HL-60 (cell line): ENCODE measurements around the gene CDC6.

Experiments used
- DNase-seq, 2 experiments: peaks; one replicate each; pipeline ENCODE4 v3.0.0-alpha.2; 2010 to 2020; ENCODE audit warnings: low read depth in 1 of 2, low spot score in 1 of 2
- H3K27ac ChIP-seq: fragments of 250-450 bp; sonication (Bioruptor Pico); replicated peaks from 2 replicates; pipeline ENCODE4 v1.5.1; 2020; ENCODE audit warnings: mild to moderate bottlenecking, moderate library complexity
- H3K27me3 ChIP-seq: fragments of 250-450 bp; sonication (Bioruptor Pico); 2 replicates; pipeline ENCODE4 v1.5.1; 2021; ENCODE audit warnings: mild to moderate bottlenecking, moderate library complexity; ENCODE audit not compliant: insufficient read depth, poor library complexity, severe bottlenecking
- H3K4me3 ChIP-seq: replicated peaks from 2 replicates; pipeline ENCODE4 v1.5.1; 2011; ENCODE audit warnings: mild to moderate bottlenecking, control low read depth, low read length; ENCODE audit not compliant: insufficient read depth
- CTCF ChIP-seq: IDR thresholded peaks from one replicate; pipeline ENCODE4 v1.5.1; 2011; ENCODE audit warnings: low read length, control low read depth, inconsistent platforms; ENCODE audit not compliant: insufficient read depth
- GABPA ChIP-seq: IDR thresholded peaks from 2 replicates; pipeline ENCODE4 v1.6.1; 2012; ENCODE audit warnings: low read depth
- POLR2AphosphoS5 ChIP-seq: IDR thresholded peaks from 2 replicates; pipeline ENCODE4 v1.6.1; 2012; ENCODE audit warnings: low read depth
- SPI1 ChIP-seq: IDR thresholded peaks from 2 replicates; pipeline ENCODE4 v1.6.1; 2012; ENCODE audit warnings: low read depth, mild to moderate bottlenecking, borderline replicate concordance
- TF ChIP-seq, protein P1 (sequence below): IDR thresholded peaks from 2 replicates; pipeline ENCODE4 v1.6.1; 2012; ENCODE audit warnings: low read depth; ENCODE audit not compliant: insufficient replicate concordance

Gene CDC6

GRCh38 chr17:40248507-40248906, 39.2 kb upstream of the CDC6 start:
- Histone ChIP-seq H3K27ac (no peak overlapping the region), H3K4me3 (no peak overlapping the region), H3K27me3 (no peaks in the 10 kb centered on the region)
- TF ChIP-seq POLR2AphosphoS5 (no peak), SPI1 (no peak), GABPA (no peak), CTCF (no peak)
- TF ChIP-seq, protein P1, sequence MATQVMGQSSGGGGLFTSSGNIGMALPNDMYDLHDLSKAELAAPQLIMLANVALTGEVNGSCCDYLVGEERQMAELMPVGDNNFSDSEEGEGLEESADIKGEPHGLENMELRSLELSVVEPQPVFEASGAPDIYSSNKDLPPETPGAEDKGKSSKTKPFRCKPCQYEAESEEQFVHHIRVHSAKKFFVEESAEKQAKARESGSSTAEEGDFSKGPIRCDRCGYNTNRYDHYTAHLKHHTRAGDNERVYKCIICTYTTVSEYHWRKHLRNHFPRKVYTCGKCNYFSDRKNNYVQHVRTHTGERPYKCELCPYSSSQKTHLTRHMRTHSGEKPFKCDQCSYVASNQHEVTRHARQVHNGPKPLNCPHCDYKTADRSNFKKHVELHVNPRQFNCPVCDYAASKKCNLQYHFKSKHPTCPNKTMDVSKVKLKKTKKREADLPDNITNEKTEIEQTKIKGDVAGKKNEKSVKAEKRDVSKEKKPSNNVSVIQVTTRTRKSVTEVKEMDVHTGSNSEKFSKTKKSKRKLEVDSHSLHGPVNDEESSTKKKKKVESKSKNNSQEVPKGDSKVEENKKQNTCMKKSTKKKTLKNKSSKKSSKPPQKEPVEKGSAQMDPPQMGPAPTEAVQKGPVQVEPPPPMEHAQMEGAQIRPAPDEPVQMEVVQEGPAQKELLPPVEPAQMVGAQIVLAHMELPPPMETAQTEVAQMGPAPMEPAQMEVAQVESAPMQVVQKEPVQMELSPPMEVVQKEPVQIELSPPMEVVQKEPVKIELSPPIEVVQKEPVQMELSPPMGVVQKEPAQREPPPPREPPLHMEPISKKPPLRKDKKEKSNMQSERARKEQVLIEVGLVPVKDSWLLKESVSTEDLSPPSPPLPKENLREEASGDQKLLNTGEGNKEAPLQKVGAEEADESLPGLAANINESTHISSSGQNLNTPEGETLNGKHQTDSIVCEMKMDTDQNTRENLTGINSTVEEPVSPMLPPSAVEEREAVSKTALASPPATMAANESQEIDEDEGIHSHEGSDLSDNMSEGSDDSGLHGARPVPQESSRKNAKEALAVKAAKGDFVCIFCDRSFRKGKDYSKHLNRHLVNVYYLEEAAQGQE = no peak
- no peak for DNase-seq

GRCh38 chr17:40251576-40251975, 36.1 kb upstream of the CDC6 start:
- Histone ChIP-seq H3K27ac (no peak overlapping the region), H3K27me3 (no peaks in the 10 kb centered on the region), H3K4me3 (no peak overlapping the region)
- TF ChIP-seq SPI1 (no peak), GABPA (no peak)
- DNase-seq = no peak

GRCh38 chr17:40253565-40253964, 34.1 kb upstream of the CDC6 start:
- TF ChIP-seq CTCF (no peak), POLR2AphosphoS5 (no peak), SPI1 (no peak), GABPA (no peak)
- TF ChIP-seq, protein P1 = no peak
- Histone ChIP-seq H3K27ac (no peak overlapping the region), H3K27me3 (no peaks in the 10 kb centered on the region), H3K4me3 (no peak overlapping the region)
- no peak for DNase-seq

GRCh38 chr17:40259505-40259904, 28.2 kb upstream of the CDC6 start:
- no peak overlapping the region for H3K27ac ChIP-seq
- no peaks in the 10 kb centered on the region for H3K27me3 ChIP-seq
- no peak for DNase-seq
- H3K4me3 ChIP-seq = no peak overlapping the region
- TF ChIP-seq, protein P1 = no peak
- TF ChIP-seq CTCF = no peak
- no peak for TF ChIP-seq SPI1
- no peak for TF ChIP-seq GABPA
- TF ChIP-seq POLR2AphosphoS5 = no peak
